Measurements from ENCODE around the gene SLC7A6. TPM values are rescaled to one million over a fixed set of nuclear protein-coding genes. Genes with fewer than 3 reads are reported as not detected.

Gene SLC7A6
- total RNA-seq, 1 experiment from 2014 or later, result 28.5 TPM

DNA sequence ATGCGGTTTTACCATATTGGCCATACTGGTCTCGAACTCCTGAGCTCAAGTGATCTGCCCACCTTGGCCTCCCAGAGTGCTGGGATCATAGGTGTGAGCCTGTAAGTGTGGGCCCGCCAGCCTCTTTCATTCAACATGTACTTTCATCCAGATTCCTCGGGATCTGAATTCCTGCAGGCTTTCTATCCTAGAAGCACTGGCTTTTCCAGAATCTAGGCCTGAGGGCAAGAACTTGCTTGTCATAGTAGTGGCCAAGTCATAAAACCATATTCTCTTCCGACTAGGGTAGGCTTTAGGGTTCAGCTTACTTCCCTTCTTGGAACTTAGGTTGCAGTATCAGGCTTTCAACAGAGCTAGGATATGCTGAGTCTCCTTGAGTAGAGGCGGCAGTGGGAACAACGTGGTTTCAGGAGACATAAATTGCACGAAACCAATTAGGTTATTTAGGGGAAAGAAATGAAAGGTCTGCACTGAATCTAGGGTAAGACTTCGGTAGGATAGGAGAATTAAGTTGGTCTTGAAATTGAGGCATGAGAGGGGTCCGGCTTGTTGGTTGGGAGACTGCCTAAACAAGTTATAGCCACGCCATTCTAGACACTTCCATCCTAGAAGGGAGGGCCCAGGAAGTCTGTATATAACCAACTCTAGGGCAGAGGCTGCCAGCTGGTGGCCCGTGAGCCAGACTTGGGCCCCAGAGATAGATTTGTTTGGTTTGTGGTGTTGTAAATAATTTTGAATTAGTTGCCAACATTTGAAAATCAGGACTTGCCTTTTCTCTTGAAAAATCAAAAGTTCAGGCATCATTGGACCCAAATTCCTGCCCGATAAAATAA lies 15.6 kb downstream of the SLC7A6 start:
- BruUV-seq (replicated peaks), result no TSS peak
- Histone ChIP-seq H3K36me3 (ENCODE audit: control insufficient read depth in 1 of 2, insufficient read depth in 2 of 2, low read length in 2 of 2) (peaks cover 0 to 13% of the 10 kb centered on the region in 2 experiments; a peak in 2 of 4 replicates), H3K4me3 (replicated peaks in 1 of 2; ENCODE audit: low read depth in 1 of 2, low read length in 2 of 2) (no peak overlapping the region), H3K9ac (ENCODE audit: low read length) (no peak overlapping the region), H3K27ac (ENCODE audit: low read depth, low read length) (no peak overlapping the region), H4K20me1 (ENCODE audit: insufficient read depth) (no peaks in the 10 kb centered on the region), H3K4me2 (ENCODE audit: low read length) (no peak overlapping the region), H3K9me3 (ENCODE audit: control insufficient read depth in 1 of 2, insufficient read depth in 1 of 2, low read depth in 1 of 2, low read length in 2 of 2) (no peaks in the 10 kb centered on the region), H3K27me3 (ENCODE audit: insufficient read depth, low read length) (no peaks in the 10 kb centered on the region), H3K79me2 (ENCODE audit: insufficient read depth, low read length) (peaks cover 54% of the 10 kb centered on the region), H2AFZ (ENCODE audit: low read depth, low read length, poor library complexity, severe bottlenecking) (no peak overlapping the region), H3K9me2 (ENCODE audit: insufficient read depth) (no peaks in the 10 kb centered on the region), H3K4me1 (ENCODE audit: control insufficient read depth in 1 of 2, insufficient read depth in 2 of 2, low read length in 2 of 2) (no peaks in the 10 kb centered on the region)
- intact Hi-C loops (cut with micrococcal nuclease), result no loop called here
- ATAC-seq (no peak), DNase-seq (ENCODE audit: low read depth, low spot score) (no peak)
- ChIA-PET RAD21 (ENCODE audit: low non-redundant PET in 1 of 2, low total read pairs in 2 of 2, uncharacterized antibody in 2 of 2, unreplicated experiment in 2 of 2) (no interaction called here), POLR2A (no interaction called here), CTCF (interaction anchor here (2.3 kb wide), 1 partner anchor 16 kb away, joined by 10 read pairs; the partner anchor contains the start of gene SLC7A6)
- TF ChIP-seq SRF (IDR thresholded peaks at IDR 0.05; ENCODE audit: low read depth), result no peak
- TF ChIP-seq, protein P1, sequence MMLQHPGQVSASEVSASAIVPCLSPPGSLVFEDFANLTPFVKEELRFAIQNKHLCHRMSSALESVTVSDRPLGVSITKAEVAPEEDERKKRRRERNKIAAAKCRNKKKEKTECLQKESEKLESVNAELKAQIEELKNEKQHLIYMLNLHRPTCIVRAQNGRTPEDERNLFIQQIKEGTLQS (IDR thresholded peaks at IDR 0.05), result no peak
- TF ChIP-seq EGR1 (IDR thresholded peaks at IDR 0.05; ENCODE audit: low read depth), result no peak
- TF ChIP-seq TCF7L2 (IDR thresholded peaks at IDR 0.05; ENCODE audit: borderline replicate concordance, extremely low read depth, insufficient read depth, insufficient read length), result no peak
- TF ChIP-seq POLR2A (IDR thresholded peaks at IDR 0.05; ENCODE audit: borderline replicate concordance, extremely low read depth, insufficient read depth, insufficient read length), result no peak
- TF ChIP-seq, protein P2, sequence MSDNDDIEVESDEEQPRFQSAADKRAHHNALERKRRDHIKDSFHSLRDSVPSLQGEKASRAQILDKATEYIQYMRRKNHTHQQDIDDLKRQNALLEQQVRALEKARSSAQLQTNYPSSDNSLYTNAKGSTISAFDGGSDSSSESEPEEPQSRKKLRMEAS (IDR thresholded peaks at IDR 0.05), result no peak
- no peak for TF ChIP-seq YY1 (IDR thresholded peaks at IDR 0.05; ENCODE audit: extremely low read depth, insufficient replicate concordance, low read depth, low read length)
- TF ChIP-seq, protein P3, sequence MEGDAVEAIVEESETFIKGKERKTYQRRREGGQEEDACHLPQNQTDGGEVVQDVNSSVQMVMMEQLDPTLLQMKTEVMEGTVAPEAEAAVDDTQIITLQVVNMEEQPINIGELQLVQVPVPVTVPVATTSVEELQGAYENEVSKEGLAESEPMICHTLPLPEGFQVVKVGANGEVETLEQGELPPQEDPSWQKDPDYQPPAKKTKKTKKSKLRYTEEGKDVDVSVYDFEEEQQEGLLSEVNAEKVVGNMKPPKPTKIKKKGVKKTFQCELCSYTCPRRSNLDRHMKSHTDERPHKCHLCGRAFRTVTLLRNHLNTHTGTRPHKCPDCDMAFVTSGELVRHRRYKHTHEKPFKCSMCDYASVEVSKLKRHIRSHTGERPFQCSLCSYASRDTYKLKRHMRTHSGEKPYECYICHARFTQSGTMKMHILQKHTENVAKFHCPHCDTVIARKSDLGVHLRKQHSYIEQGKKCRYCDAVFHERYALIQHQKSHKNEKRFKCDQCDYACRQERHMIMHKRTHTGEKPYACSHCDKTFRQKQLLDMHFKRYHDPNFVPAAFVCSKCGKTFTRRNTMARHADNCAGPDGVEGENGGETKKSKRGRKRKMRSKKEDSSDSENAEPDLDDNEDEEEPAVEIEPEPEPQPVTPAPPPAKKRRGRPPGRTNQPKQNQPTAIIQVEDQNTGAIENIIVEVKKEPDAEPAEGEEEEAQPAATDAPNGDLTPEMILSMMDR (IDR thresholded peaks at IDR 0.05 in 2 of 3, conservative IDR thresholded peaks at IDR 0.05 in 1 of 3; ENCODE audit: borderline replicate concordance in 1 of 3, insufficient read depth in 1 of 3, low read depth in 2 of 3, low read length in 2 of 3), result no peak
- TF ChIP-seq EZH2phosphoT487 (IDR thresholded peaks at IDR 0.05; ENCODE audit: borderline replicate concordance), result no peak
- no peak for TF ChIP-seq EZH2 (IDR thresholded peaks at IDR 0.05)
- TF ChIP-seq CEBPB (IDR thresholded peaks at IDR 0.05; ENCODE audit: low read depth), result no peak
- no peak for TF ChIP-seq SP1 (IDR thresholded peaks at IDR 0.05; ENCODE audit: low read depth)
- TF ChIP-seq, protein P4, sequence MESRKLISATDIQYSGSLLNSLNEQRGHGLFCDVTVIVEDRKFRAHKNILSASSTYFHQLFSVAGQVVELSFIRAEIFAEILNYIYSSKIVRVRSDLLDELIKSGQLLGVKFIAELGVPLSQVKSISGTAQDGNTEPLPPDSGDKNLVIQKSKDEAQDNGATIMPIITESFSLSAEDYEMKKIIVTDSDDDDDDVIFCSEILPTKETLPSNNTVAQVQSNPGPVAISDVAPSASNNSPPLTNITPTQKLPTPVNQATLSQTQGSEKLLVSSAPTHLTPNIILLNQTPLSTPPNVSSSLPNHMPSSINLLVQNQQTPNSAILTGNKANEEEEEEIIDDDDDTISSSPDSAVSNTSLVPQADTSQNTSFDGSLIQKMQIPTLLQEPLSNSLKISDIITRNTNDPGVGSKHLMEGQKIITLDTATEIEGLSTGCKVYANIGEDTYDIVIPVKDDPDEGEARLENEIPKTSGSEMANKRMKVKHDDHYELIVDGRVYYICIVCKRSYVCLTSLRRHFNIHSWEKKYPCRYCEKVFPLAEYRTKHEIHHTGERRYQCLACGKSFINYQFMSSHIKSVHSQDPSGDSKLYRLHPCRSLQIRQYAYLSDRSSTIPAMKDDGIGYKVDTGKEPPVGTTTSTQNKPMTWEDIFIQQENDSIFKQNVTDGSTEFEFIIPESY (IDR thresholded peaks at IDR 0.05; ENCODE audit: extremely low read depth, insufficient replicate concordance, low read length), result no peak

Data from HCT116 (cell line).